ENCODE results near the gene RP2.

Gene RP2

GRCh38 chrX:46920235-46920634, 83.4 kb downstream of the RP2 start:
- no peak for DNase-seq (ENCODE audit: low read depth in 2 of 2)

GRCh38 chrX:46922611-46923010, 85.8 kb downstream of the RP2 start:
- DNase-seq (ENCODE audit: low read depth in 2 of 2): no peak

- DNase-seq (ENCODE audit: low read depth in 2 of 2): no peak
Observed at GRCh38 chrX:46927718-46928117, 90.9 kb downstream of the RP2 start.

- DNase-seq (ENCODE audit: low read depth in 2 of 2): no peak
Observed at GRCh38 chrX:46929439-46930261, 92.8 kb downstream of the RP2 start.
